Esophagus squamous epithelium (tissue), 4 donors: ENCODE results near the gene RYR3.
"Not testable (repeated sequence)": the region's sequence is repeated elsewhere in the genome, so short reads cannot be mapped to it uniquely, and the experiment has no call there.

ENCODE experiments used
- POLR2A ChIP-seq, 4 donors: fragments of 450-650 bp; IDR thresholded peaks; one replicate each; pipeline ENCODE4 v1.6.1; 2017; ENCODE audit warnings: antibody characterized with exemption in 4 of 4, mild to moderate bottlenecking in 4 of 4, moderate library complexity in 3 of 4
- TF ChIP-seq, protein P1 (sequence below), 6 experiments: fragments of 450-650 bp in 4 of 6; fragments of 200-600 bp in 2 of 6; sonication (generic) in 2 of 6; IDR thresholded peaks; one replicate each; pipeline ENCODE4 v1.5.1; 2016 to 2019; ENCODE audit warnings: antibody characterized with exemption in 6 of 6, mild to moderate bottlenecking in 4 of 6, moderate library complexity in 4 of 6

DNA sequence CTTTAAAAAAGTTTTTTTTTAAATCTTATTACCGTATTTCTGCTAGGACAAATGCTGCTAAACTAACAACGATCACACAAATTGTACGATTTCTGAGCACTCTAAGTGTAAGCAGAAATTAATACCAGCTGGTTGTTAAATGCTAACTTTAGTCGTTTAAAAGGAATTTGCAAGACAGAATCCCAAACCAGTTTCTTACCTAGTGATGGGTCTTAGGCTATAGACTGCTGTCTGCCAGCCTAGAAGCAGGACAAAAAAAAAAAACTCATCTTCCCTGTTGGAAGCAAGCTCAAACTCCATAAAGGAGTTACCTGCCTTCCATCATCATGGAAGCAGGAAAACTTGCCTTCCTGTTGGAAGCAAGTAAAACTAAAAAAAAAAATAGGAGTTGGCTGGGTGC is 287.6 kb downstream of the RYR3 start:
- TF ChIP-seq, protein P1, sequence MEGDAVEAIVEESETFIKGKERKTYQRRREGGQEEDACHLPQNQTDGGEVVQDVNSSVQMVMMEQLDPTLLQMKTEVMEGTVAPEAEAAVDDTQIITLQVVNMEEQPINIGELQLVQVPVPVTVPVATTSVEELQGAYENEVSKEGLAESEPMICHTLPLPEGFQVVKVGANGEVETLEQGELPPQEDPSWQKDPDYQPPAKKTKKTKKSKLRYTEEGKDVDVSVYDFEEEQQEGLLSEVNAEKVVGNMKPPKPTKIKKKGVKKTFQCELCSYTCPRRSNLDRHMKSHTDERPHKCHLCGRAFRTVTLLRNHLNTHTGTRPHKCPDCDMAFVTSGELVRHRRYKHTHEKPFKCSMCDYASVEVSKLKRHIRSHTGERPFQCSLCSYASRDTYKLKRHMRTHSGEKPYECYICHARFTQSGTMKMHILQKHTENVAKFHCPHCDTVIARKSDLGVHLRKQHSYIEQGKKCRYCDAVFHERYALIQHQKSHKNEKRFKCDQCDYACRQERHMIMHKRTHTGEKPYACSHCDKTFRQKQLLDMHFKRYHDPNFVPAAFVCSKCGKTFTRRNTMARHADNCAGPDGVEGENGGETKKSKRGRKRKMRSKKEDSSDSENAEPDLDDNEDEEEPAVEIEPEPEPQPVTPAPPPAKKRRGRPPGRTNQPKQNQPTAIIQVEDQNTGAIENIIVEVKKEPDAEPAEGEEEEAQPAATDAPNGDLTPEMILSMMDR (IDR thresholded peaks at IDR 0.05) = not testable (repeated sequence)
- TF ChIP-seq POLR2A (IDR thresholded peaks at IDR 0.05) = not testable (repeated sequence)
